Epithelial cell of proximal tubule (primary cell): ENCODE measurements around the gene PIEZO1. TPM values are rescaled to one million over a fixed set of nuclear protein-coding genes. Genes with fewer than 3 reads are reported as not detected.

Experiments used
- DNase-seq: peaks from one replicate; pipeline ENCODE4 v3.0.0-alpha.2; 2011; ENCODE audit warnings: low read depth
- H3K4me3 ChIP-seq: 2 replicates; pipeline ENCODE4 v1.5.1; 2011; ENCODE audit warnings: low read depth, mild to moderate bottlenecking, low read length
- CTCF ChIP-seq: conservative IDR thresholded peaks from 2 replicates; pipeline ENCODE4 v1.5.1; 2012; ENCODE audit warnings: low read depth, mild to moderate bottlenecking, low read length
- total RNA-seq: library from RNA; depleted of rRNA; stranded (reverse); fragments of >200 nt; gene quantifications from 2 replicates; pipeline ENCODE4 v1.2.3, GENCODE V29; 2015

PIEZO1 gene
- total RNA-seq, 1 donor from 2014 or later: 246 TPM

GRCh38 chr16:88762941-88763340 lies 22.1 kb downstream of the PIEZO1 start:
- DNase-seq: no peak
- TF ChIP-seq CTCF: no peak
- no peak overlapping the region for H3K4me3 ChIP-seq

- DNase-seq: no peak
- no peak overlapping the region for H3K4me3 ChIP-seq
- TF ChIP-seq CTCF: no peak
These were observed 22.7 kb downstream of the PIEZO1 start for GRCh38 chr16:88762258-88762870.

- no peak for DNase-seq
These were observed 23.2 kb downstream of the PIEZO1 start for GRCh38 chr16:88761830-88762229.

GRCh38 chr16:88761143-88761534 lies 23.9 kb downstream of the PIEZO1 start:
- DNase-seq: no peak
- no peak for TF ChIP-seq CTCF
- H3K4me3 ChIP-seq: no peak overlapping the region

More at GRCh38 chr16:88761830-88762229, 23.2 kb downstream of the PIEZO1 start:
- H3K4me3 ChIP-seq: no peak overlapping the region
- no peak for TF ChIP-seq CTCF

GRCh38 chr16:88760424-88761142 lies 24.4 kb downstream of the PIEZO1 start:
- TF ChIP-seq CTCF: no peak
- no peak for DNase-seq
- H3K4me3 ChIP-seq: no peak overlapping the region

- H3K4me3 ChIP-seq: no peak overlapping the region
- no peak for DNase-seq
- no peak for TF ChIP-seq CTCF
These were observed 25.1 kb downstream of the PIEZO1 start for GRCh38 chr16:88759976-88760350.
